Measurements from ENCODE around the gene CRYL1. TPM values are rescaled to one million over a fixed set of nuclear protein-coding genes. Genes with fewer than 3 reads are reported as not detected.

The CRYL1 gene
- total RNA-seq, 1 experiment from 2014 or later: 34.0 TPM

DNA sequence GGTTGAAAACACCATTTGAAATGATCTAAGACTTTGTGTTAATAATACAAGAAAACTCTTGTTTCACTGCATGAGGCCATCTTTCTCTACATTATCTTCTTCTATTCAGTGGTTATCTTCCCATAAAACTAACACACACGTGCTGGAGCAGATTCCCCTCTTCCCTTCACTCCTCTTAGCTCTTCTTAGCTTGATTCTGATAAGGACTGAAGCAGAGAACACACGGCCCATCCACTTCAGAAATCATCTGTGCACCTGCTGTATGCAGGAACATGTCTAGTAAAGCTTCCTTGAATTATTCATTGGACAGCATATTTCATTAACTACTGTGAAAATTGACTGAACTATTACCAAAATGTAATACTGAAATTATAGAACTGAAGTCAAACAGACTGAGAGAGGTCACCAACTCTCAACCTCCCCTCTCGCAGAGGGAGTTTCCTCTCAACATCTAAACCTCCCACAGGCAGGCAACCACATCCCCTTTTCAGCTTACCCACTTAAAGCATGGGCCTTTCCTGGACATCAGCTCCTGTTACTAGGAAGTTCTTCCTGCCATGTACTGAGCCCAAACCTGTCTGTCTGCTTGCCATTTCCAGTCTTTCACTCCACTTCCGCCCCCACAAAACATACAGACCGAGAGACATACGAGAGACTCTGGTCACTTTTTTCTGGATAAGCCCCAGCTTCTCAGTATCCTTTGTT, 113.9 kb downstream of the CRYL1 start:
- in situ Hi-C loops (cut with HindIII; ENCODE audit: low sequenced_read_pairs): no loop called here
- no peak for DNase-seq (ENCODE audit: low spot score)

DNA sequence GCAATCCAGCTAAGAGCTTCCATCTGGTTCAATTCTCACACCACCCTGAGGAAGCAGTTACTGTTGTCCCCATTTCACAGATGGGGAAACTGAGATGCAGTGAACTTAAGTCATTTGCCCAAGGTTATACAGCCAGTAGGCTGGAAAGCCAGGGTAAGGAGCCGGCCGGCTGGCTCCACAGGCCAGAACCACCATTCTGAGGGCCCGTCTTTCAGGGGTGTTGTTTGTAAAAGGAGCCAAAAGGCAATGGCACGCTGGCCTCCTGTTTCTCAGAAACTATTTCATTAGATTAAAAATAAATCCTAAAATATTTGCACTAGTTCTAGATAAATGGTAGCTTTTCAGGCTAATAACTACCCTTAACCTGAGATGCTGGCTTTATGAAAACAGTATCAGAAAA, 114.9 kb downstream of the CRYL1 start:
- in situ Hi-C loops (cut with HindIII; ENCODE audit: low sequenced_read_pairs): no loop called here
- DNase-seq (ENCODE audit: low spot score): no peak

DNA sequence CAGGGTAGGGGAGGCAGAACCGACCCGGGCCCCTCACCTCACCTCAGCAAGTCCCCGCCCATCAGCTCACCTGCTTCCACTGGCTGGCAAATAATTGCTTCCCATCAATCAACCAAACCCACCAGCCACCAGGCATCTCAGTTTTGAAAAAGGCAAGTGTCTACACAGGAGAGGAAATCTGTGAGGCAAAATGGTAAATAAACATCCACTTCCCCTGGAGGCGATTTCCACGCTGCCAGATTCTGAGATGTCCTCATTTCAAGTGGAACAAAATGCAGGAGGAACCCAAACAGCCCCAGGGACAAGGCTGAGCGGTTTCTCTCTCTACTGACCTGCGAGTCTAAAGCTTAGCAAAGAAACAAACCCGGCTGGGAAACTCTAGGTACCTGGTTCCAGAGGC, 117.5 kb downstream of the CRYL1 start:
- DNase-seq (ENCODE audit: low spot score): peak; percentile 4
- in situ Hi-C loops (cut with HindIII; ENCODE audit: low sequenced_read_pairs): no loop called here

DNA sequence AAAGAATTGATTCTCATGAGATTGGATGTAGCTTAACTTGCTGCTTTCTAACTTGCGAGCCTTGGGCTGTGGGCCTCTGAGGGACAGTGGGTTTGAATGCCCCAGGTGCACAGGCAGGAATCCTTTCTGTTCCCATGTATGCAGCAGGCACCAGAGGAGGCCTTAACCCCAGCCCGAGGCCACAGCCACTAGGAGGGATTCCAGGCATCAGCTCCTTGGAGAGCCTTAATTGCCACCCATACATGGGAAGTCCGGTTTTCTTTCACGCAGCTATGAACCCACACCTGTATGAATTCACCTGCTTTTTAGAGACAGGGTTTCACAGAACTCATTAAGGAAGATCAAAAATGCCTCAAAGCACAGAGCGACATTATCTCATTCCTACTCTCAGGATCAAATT, 117.9 kb downstream of the CRYL1 start:
- no peak for DNase-seq (ENCODE audit: low spot score)
- in situ Hi-C loops (cut with HindIII; ENCODE audit: low sequenced_read_pairs): no loop called here

DNA sequence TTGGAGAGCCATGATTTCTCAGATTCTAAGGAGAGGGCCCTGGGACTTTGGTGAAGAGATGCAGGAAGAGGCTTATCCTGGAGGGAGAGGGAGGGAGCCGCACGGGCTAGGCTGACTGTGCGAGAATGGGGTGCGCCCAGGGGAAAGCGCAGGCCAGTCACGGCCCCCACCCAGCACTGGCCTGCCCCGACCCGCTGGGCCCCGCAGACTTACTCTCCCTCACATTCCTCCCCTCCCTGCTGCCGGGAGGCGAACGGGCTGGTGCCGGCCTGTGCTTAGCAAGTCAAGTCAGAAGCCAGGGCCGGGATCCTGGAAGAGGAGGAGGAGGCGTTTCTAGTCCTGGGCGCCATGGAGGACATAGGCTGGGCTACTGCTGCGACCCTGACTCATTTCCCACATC, 120.0 kb downstream of the CRYL1 start:
- no peak for DNase-seq (ENCODE audit: low spot score)
- in situ Hi-C loops (cut with HindIII; ENCODE audit: low sequenced_read_pairs): no loop called here

DNA sequence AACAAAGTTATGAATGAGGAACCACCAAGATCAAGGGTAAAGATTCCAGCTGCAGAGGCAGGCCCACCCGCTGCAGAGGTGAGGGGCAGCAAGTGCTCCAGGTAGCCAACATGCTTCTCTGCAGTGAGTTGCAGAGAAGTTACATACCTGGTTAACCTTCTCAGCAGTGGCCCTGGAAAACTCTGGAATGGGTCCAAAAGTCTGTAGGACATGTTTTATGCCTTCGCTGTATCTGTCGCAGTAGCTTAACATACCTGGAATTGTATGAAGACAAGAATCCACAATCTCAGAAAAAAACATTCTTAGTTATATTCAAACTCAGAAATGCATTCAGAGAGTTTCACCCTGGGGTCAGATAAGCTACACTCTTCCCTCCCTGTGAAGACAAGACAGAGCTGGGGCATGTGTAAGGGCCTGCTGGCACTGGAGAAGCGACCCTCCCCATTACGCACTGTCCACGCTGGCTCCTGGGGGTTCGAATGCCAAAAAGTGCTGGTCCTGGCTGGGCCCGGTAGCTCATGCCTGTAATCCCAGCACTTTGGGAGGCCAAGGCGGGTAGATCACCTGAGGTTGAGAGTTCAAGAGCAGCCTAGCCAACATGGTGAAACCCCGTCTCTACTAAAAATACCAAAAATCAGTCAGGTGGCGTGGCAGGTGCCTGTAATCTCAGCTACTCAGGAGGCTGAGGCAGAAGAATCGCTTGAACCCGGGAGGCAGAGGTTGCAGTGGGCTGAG, 121.0 kb downstream of the CRYL1 start:
- DNase-seq (ENCODE audit: low spot score): no peak
- in situ Hi-C loops (cut with HindIII; ENCODE audit: low sequenced_read_pairs): no loop called here

DNA sequence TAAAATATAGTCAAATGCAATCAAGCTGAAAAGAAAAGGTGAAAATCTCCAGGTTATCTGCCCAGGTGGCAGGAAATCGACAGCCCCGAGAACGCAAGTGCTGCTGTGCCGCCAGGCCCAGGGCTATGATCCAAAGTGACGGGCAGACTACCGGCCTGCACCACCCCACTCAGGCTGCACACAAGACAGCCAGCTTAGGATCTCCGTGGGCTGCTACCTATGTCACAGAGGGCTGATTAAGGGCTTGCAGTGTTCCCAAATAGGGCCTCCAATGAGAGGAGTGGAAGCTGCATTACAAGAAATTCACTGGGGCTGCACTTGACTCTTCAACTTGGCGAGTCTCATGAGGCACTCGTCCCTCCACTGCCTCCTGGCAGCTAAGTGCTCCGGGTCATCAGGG, 121.8 kb downstream of the CRYL1 start:
- no peak for DNase-seq (ENCODE audit: low spot score)
- in situ Hi-C loops (cut with HindIII; ENCODE audit: low sequenced_read_pairs): no loop called here

DNA sequence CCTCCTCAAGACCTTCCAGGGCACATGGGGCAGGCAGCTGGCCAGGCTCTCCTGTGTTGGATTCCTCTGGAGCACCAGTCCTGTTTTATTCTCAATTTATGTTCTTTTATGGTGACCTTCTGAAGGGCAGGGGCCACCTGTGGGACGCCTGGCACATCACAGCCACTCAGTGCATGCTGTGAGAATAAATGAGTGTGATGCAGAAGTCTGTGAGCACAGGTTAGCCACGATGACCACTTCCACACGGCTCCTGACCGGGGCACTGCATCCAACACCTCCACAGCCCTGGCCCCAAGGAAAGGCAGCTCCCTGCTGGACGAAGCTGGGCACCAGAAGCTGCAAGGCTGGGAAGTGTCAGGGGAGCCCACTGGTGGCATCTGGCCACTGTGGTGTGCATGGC, 122.8 kb downstream of the CRYL1 start:
- in situ Hi-C loops (cut with HindIII; ENCODE audit: low sequenced_read_pairs): no loop called here
- DNase-seq (ENCODE audit: low spot score): no peak

DNA sequence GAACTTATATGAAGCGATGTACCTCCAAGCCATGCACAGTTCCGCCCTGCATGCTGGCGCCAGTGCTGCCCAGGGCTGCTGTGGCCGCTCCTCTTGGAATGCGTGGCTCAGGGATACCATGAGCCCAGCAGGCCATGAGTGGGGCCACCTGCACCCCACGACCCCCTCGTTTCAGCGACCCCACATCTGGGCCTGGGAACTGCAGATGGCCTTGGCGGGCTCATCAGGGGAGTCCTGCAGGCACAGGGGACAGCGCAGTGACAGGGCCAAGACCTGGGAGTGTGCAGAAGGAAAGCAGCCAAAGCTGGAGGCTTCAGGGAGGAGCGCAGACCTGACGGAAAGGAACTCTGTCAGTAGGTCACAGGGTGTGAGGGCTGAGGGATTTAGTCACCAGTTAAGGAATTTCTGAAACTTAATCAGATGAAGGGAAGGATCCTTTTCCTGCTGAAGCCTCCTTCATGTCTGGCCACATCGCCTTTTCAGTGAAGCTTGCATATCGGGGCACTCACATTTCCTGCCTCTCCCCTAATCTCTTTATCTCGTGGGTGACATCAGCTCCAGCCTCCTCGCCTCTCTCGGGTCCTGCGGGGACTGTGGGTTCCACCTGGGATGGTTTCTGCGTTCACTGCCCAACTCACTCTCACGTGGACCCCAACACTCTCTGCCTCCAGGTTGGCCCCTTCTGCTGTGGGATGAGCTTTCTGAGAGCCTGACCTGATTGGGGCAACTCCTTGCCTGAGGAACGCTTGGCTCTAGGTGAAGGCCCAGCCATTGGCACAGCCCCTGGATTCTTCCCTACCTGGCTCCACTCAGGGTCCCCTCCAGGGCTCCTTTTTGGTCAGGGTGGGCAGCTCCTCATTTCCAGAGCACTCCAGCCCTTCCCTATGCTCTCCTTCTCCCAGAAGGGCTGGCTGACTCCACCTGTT, 123.5 kb downstream of the CRYL1 start:
- in situ Hi-C loops (cut with HindIII; ENCODE audit: low sequenced_read_pairs): no loop called here
- no peak for DNase-seq (ENCODE audit: low spot score)

DNA sequence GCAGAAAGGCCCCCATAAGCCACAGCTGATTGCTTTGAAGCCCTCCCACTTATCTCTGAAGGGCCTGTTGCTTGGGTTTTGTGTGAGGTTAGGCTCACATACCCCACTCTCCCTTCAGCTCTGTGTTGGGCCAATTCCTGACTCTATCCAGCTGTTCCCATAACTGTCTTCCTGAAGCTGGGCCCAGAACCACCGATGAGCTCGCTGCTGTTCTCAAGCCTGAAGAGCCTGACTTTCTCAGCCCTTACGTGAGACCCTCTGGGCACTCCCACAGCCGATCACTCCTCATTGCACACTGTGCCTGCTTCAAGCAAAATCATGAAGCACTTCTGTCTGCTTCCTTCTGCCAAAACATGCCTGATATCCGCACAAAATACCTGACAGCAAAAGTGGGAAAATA, 124.1 kb downstream of the CRYL1 start:
- no peak for DNase-seq (ENCODE audit: low spot score)
- in situ Hi-C loops (cut with HindIII; ENCODE audit: low sequenced_read_pairs): no loop called here

DNA sequence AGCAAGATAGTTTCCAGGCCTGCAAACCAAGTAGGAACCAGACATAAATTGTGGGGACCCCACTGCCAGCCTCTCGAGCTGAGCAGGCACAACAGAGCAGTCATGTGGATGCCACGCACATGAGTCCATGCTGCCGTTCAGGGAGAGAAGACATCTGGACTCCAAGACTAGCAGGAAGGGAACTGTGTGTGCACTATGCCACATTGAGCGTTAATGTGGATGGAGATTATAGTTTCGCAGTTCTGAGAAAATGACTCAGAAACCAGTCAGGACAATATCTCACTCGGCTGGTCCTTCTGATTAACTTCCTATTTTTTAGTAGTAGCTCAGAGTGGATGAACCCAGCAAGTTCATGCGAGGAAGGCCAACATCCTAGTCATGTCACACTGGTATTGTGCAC, 124.9 kb downstream of the CRYL1 start:
- in situ Hi-C loops (cut with HindIII; ENCODE audit: low sequenced_read_pairs): no loop called here
- DNase-seq (ENCODE audit: low spot score): no peak

DNA sequence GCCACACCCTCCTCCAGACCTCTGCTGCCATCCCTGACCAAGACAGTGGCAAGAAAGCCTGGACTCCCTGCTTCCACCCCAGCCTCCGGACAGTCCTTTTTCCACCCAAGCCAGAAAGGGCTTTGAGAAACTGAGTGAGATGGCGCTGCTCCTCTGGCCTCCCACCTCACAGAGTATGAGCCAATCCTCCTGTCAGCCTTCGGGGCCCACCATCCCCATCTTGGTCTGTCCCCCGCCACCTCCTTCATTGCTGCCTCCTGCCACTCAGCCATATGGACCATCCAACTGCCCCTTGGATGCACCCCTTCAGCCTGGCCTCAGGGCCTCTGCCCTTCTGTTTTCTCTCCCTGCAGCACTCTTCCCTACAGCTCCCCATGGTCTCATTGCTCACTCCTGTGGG, 125.7 kb downstream of the CRYL1 start:
- DNase-seq (ENCODE audit: low spot score): no peak
- in situ Hi-C loops (cut with HindIII; ENCODE audit: low sequenced_read_pairs): no loop called here

DNA sequence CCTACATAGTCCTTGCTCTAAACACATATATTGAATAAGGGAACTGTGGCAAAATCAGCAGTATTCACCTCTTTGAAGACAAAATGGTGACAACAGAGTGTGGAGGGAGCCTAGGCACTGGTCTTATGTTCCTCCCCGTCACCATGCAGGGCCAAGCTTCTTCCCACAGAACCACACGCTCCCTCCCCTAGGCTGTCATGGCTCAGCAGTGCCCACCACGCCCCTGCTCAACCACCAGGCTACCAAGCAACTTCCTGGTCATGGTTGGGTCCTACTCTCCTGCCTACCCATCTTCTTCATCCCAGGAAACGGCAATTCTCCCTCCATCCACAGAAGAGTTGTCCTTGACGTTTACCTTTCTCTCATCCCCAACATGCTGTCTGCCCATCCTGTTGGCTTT, 126.1 kb downstream of the CRYL1 start:
- DNase-seq (ENCODE audit: low spot score): no peak
- in situ Hi-C loops (cut with HindIII; ENCODE audit: low sequenced_read_pairs): no loop called here

DNA sequence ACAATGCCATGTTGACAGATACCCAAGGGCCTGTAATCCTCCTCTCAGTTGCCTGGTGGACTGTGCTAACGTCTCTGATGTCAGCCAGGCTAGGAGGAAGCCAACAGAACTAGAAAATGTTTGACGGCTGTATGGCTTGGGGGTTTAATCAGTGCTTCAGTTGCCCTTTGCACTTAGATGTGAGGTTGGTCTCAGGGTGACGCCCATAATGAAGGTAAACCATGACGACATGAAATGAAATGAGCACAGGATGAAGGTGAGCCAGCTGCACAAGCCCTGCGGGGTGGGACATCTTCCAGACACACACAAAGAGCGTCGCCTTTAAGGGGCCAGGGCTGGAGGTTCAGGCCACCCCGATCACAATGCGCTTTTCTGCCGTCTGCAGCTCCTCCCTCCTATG, 127.2 kb downstream of the CRYL1 start:
- DNase-seq (ENCODE audit: low spot score): no peak
- in situ Hi-C loops (cut with HindIII; ENCODE audit: low sequenced_read_pairs): no loop called here

DNA sequence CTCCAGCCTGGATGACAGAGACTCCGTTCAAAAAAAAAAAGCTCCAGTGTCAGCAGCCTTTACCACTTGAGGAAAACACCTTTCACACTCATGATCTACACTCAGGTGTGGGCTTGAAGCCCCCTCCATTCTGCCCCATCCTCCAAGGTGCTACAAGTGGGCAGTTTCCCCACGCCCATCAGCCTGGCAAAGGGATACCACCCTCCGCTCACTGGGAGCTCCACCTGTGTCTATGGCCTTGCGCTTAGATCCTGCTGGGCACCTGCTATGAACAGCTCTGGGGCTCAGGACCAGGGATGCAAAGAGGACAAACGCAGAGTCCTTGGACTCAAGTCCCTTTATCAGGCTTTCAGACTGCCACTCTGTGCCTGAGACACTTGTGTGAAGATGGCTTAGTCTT, 127.8 kb downstream of the CRYL1 start:
- in situ Hi-C loops (cut with HindIII; ENCODE audit: low sequenced_read_pairs): no loop called here
- DNase-seq (ENCODE audit: low spot score): no peak

DNA sequence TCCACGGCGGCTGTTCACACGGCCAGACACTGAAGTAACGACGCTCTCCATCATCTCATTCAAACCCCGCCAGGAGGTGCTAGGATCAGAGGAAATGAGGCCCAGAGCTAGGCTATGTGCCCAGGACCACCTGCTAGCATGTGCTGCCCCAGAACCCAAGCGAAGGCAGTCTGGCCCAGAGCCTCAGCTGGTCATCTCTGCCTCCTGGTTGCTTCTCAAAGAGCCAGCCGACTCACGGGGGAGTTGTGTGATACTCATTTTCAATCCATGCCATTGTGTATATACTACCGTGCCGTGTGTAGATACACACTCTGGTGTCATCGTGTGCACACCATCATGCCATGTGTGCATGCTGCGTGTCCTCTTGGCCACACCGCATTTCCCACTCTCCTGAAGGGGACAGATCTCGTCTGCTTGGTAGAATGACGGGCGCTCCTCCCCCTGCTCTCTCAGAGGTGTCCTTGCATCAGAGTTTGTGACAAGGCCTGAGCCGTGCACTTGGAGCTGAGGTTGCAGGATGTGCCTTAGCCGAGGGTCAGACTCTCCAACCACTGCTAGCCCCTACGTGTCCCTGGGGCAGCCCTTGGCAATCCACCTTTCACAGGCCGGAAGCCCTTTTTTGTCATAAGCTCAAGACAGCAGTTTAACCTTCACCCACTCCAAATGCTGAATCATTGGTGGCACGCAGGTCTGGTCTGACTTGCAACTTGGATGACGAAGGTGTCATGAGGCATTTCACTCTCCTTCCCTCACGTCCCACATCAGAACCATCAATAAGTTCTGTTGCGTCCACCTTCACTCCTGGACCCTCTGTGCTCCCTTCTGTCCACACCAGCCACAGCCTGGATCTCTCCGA, 130.4 kb downstream of the CRYL1 start:
- in situ Hi-C loops (cut with HindIII; ENCODE audit: low sequenced_read_pairs): no loop called here
- DNase-seq (ENCODE audit: low spot score): no peak

DNA sequence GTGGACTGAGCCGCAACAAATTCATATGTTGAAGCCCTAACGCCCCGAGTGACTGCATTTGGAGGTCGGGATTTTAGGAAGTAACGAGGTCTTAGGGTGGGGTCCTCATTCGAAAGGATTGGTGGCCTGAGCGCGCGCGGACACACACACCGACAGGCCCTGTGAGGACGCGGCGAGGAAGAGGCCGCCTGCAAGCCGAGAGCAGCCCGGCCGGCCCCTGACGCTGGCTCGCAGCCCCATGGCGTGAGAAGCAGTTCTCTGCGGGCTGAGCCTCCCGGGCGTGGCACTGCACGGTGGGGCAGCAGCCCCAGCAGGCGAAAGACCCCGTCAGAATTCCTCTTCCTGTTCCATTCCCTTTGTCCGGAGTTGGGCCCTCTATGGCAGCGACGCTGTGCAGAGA, 131.2 kb downstream of the CRYL1 start:
- no peak for DNase-seq (ENCODE audit: low spot score)
- in situ Hi-C loops (cut with HindIII; ENCODE audit: low sequenced_read_pairs): no loop called here

DNA sequence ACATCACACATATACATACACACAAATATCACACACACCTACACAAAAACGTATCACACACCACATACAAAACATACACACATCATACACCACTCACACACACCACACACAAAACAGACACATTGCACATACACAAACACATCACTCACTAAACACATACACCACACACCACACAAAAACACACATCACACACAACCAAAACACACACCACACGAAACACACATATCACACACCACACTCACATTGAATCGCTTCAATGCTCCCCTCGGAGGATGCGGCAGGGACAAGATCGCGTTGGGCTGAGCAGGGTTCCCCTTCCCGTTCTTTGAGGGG, 131.5 kb downstream of the CRYL1 start:
- in situ Hi-C loops (cut with HindIII; ENCODE audit: low sequenced_read_pairs): no loop called here
- no peak for DNase-seq (ENCODE audit: low spot score)

Measured in G401 (cell line).